D721Med (cell line): ENCODE results near the gene MRPL3.

Experiments used
- DNase-seq: peaks from one replicate; pipeline ENCODE4 v3.0.0; 2011; ENCODE audit warnings: low spot score; ENCODE audit not compliant: insufficient read length
- FAIRE-seq: peaks from 2 replicates; lab custom pipeline; 2011; peaks lifted over from hg19 to GRCh38; lab: Jason Lieb, UNC
- CTCF ChIP-seq: IDR thresholded peaks from 2 replicates; pipeline ENCODE4 v1.5.1; 2012; ENCODE audit warnings: mild to moderate bottlenecking, control low read depth; ENCODE audit not compliant: insufficient read depth; ENCODE audit errors: missing control alignments

Gene MRPL3

GRCh38 chr3:131535596-131535995, 32.8 kb upstream of the MRPL3 start:
- no peak for TF ChIP-seq CTCF
- DNase-seq (no peak), FAIRE-seq (no peak)

GRCh38 chr3:131535131-131535530, 32.4 kb upstream of the MRPL3 start:
- no peak for DNase-seq
- no peak for FAIRE-seq

GRCh38 chr3:131532645-131533044, 29.9 kb upstream of the MRPL3 start:
- TF ChIP-seq CTCF: no peak
- DNase-seq (no peak), FAIRE-seq (no peak)

More at GRCh38 chr3:131535131-131535530, 32.4 kb upstream of the MRPL3 start:
- TF ChIP-seq CTCF: no peak

GRCh38 chr3:131530843-131531242, 28.1 kb upstream of the MRPL3 start:
- FAIRE-seq (no peak), DNase-seq (no peak)
- no peak for TF ChIP-seq CTCF

- FAIRE-seq (no peak), DNase-seq (no peak)
- no peak for TF ChIP-seq CTCF
Observed at GRCh38 chr3:131530388-131530787, 27.6 kb upstream of the MRPL3 start.

- DNase-seq: no peak
- no peak for FAIRE-seq
- no peak for TF ChIP-seq CTCF
Observed at GRCh38 chr3:131526801-131527347, 24.1 kb upstream of the MRPL3 start.

- FAIRE-seq: no peak
- no peak for DNase-seq
Observed at GRCh38 chr3:131518680-131519079, 15.9 kb upstream of the MRPL3 start.

More at GRCh38 chr3:131518680-131519079, 15.9 kb upstream of the MRPL3 start:
- no peak for TF ChIP-seq CTCF
